SIG-M5 treated with dmso at 0.1 percent for 504 hours (cell line): ENCODE measurements around the gene TWIST1.

Source experiments
- DNase-seq: peaks from one replicate; lab custom pipeline; 2025; ENCODE audit not compliant: unreplicated experiment; lab: John Stamatoyannopoulos, UW

Gene TWIST1

DNA sequence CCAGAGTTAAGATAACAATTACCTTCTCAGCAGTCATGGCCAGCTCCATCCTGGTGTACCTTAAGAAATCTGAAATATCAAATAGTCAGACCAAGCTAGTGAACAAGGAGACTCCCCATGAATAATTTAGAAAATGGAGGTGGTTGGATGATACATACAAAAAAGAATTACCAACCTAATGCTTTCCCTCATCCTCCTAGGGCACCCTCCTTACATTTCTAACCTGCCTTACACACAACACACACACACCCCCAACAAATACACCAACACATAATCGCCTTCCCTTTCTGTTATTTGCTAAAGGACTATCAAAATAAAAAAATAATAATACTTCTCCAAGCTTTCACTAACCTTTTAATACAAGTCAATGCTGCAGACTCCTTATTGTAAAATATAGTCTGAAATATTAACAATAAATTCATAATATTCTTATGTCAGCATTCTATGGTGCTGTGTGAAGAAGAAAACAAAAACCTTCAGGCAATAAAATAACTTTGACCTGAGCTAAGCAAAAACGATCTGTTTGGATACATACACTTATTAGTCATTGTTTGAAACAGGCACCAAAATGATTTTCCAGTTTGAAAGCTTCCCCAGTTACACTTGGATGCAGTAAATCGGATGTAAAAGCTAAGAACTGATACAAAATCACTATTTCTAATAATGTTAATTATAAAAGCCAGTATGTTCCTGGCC, 3.4 kb downstream of the TWIST1 start:
- DNase-seq: no peak

DNA sequence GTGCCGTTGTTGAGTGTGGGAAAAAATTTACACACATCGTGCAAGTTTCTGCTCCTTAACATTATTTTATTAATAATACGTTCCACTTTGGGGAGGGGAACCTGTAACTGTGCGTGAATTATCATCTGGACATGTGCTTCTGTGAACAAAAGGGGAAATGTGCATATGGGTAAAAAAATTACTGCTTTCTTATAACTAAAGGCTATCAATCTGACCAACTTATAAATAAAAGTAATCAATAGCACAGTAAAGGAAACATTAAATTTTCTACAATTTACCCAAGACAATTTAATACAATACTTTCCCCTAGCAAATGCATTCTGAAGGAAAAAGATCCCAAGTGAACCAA, 4.5 kb downstream of the TWIST1 start:
- DNase-seq: no peak

GRCh38 chr7:19112274-19113001, 5.0 kb downstream of the TWIST1 start:
- DNase-seq: no peak

GRCh38 chr7:19111474-19112273, 5.8 kb downstream of the TWIST1 start:
- no peak for DNase-seq

DNA sequence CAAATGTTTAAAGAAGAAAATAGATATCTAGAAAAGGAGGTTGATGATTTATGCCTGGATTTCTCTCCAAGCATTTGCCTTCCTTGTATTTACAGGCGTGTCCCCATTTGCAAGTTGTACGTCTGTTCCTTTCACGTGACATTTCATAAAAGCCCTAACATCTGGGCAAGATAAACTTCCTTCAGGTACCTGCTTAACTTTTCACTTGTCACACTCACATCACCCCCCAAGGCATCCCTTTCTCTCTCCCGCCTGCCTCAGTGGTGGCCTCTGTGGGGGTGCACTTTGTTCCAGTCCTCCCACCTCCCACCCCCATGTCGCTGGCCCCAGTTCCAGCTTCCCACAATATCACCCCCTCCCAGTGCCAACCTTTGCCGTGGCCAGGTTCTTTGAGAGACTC, 6.7 kb downstream of the TWIST1 start:
- DNase-seq: no peak

- DNase-seq: no peak
Measured at GRCh38 chr7:19110026-19110730, 7.3 kb downstream of the TWIST1 start.

DNA sequence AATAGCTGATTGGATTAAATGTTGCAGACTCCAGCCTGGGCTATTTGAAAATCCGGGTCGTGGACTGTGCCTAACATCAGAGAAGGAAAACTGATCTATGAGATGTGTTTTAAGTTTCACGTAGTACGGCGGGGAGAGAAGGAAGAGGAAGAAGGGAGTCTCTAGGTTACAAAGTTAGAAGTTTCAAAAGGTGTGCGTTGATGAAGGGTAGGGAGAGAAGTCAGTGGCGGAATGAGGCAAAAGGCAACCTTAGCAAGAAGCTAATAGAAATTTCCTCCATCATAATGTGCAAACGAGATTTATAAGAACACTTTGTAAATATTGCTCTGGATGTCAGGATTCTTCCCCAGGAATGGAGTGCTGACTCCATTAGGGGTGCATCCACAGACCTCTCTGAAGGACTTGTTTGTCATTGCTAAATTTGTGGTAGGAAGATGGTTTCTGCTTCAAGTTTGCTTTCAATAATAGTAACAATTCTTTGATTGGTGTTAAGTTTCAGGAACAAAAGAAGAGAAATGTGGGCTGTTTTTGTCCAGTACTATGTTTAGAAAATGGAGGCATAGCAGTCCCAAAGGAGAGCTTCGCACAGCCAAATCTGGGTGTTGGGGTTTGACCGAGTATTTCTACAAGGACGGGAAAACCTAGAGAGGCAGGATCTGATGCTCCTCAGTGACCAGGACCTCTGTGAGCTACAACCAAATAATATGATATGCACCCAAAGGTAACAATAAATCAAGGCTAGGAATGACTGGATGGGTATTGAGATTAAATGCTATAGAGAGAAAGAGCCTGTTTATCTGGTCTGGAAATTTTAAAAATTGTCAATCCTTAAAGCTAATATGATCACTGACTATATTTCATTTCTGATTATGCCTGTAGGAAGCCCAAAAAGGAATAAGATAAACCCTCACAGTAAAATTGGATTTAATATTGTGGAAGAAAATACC, 8.2 kb downstream of the TWIST1 start:
- DNase-seq: no peak

GRCh38 chr7:19107356-19108146, 9.9 kb downstream of the TWIST1 start:
- DNase-seq: peak; percentile 25

DNA sequence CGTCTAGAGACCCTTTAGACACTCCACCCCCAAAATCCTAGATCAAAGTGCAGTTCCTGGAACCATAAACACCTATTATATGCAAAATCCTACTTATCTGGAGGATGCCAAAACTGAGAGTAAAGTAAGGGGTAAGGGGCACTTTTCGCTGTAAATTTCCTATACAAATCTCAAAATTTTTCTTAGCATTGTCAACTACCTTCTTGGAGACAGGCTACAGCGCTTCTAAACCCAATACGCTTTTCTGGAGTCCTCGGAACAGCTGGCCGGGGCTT, 10.4 kb downstream of the TWIST1 start:
- no peak for DNase-seq

DNA sequence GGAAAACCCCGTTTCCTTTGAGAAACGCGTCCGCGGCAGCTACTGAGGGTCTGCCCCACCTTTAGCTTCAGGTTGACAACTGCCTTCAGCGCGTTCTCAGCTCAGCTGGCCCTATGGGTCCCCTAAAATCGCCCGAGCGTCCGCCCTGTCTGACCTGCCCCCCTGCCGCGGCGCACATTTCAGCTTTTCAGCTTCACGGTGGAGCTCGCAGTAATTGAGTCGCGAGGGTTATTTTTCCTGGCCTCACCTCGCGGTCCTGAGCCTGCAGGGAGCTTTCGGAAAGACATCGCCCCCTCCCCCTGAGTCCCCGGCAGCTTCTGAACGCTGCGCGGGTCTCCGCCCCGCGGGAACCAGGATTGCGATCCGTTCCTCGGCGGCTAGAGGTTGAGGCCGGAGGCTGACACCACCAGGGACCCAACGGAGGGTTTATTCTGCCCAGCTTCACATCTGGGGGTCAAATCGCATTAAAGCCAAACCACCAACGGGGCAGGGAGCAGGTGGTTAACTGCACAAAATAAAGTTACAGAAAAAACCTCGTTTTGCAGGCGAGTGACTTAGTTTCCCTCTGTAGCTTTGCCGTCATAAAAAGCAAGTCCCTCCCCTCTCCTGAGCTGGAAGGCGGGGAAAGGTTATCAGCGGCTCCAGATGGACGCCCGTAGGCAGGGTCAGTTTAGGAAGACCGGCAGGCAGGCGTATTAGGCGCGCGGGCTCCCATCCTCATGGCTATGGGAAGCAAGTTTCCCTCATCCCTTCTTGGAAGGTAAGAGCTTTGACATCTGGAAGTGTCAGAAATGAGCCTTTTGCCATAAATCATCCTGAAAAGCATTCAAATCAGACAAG, 11.0 kb downstream of the TWIST1 start:
- no peak for DNase-seq

- DNase-seq: no peak
Measured at GRCh38 chr7:19105546-19105945, 11.9 kb downstream of the TWIST1 start.

GRCh38 chr7:19104811-19105210, 12.6 kb downstream of the TWIST1 start:
- no peak for DNase-seq

DNA sequence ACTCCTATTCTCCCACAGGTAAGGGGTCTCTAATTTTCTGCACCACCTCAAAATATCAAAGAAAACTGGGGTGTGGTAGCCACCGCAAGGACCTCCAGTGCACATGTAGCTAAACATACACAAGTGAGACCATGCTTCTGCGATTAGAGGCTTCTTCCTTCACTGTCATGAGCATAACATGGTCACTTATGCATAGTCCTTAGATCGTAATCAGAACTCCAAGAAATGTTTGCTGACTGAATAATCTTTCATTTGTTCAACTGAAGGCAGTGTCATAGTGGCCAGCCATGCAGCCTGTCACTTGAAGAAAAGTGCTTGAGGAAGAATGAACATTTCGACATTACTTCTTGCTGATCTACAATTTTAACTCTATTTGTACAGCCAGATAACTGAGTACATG, 14.6 kb downstream of the TWIST1 start:
- no peak for DNase-seq

GRCh38 chr7:19101909-19102308, 15.5 kb downstream of the TWIST1 start:
- no peak for DNase-seq

DNA sequence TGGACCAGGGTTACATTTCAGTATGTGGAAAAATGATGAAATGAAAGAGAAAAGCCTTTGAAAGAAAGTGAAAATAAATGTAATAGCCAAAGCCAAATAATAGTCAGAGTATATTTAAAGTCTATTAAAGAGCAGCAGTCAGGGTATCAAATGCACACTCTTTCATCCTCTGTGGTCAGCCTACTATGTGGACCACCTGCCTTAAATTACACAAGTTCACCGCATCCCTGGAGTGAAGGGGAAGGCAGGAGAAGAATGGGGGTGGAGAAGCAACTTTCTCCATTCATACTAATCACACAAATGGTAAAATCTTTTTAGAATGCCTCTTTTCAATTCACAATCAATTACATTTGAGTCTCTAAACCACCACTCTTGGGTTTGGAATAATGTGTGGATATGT, 16.0 kb downstream of the TWIST1 start:
- DNase-seq: no peak

DNA sequence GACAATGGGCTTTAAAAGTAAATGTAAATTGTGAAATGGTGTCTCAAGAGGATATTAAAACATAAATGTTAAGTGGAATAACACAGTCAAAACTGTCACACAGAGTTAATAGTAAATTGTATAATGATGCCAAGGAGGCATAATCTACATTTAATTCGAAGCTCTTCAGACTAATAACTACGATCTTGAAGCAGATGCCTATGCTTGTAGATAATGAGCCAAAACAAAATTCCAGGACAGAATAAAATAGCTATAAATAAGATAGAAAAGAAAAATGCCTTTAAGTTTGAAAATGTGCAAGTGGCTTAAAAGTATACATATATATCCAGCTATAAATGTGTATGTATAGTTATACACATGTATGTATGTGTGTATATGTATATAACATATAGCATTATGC, 17.5 kb downstream of the TWIST1 start:
- DNase-seq: no peak

GRCh38 chr7:19099194-19099593, 18.2 kb downstream of the TWIST1 start:
- DNase-seq: no peak

- no peak for DNase-seq
Measured at GRCh38 chr7:19098510-19098909, 18.9 kb downstream of the TWIST1 start.
